K562 (cell line): ENCODE measurements around the gene JDP2. TPM values are rescaled to one million over a fixed set of nuclear protein-coding genes. Genes with fewer than 3 reads are reported as not detected.

Source experiments
- ATAC-seq: fragments of 200-7000 bp; cut with Tn5 transposase; 3 replicates; pipeline ENCODE4 v1.9.1; 2020; ENCODE audit warnings: moderate library complexity
- BruUV-seq: library from RNA; stranded (reverse); fragments of 400-500 nt; replicated peaks from 2 replicates; lab custom pipeline; 2021; lab: Mats Ljungman, UMichigan
- CTCF ChIA-PET: fragments of 300-600 bp; formaldehyde crosslinking; extraction: SDS; loops from one replicate; lab custom pipeline; 2021; ENCODE audit warnings: low intra/inter-chr PET ratio; lab: Yijun Ruan, JAX
- POLR2A ChIA-PET: fragments of 300-600, 350-650 bp; sonication (Branson Sonifier 250); formaldehyde crosslinking; extraction: SDS; loops from one replicate; lab custom pipeline; 2021; ENCODE audit warnings: antibody characterized with exemption, inconsistent platforms; lab: Yijun Ruan, JAX
- DNase-seq, 4 experiments: peaks; one replicate each; pipeline versions ENCODE4 v3.0.0 to v3.0.0-alpha.2; 2011 to 2018; ENCODE audit warnings: low spot score in 3 of 4, mixed read lengths in 3 of 4; ENCODE audit errors: extremely low read depth in 1 of 4
- FAIRE-seq: peaks from 2 replicates; lab custom pipeline; 2011; peaks lifted over from hg19 to GRCh38; lab: Jason Lieb, UNC
- H2AFZ ChIP-seq: 2 replicates; pipeline ENCODE4 v1.6.0; 2011; ENCODE audit warnings: low read depth, low read length, control low read depth, inconsistent platforms
- H3K27ac ChIP-seq: fragments of 200-600 bp; 3 replicates; pipeline ENCODE4 v1.8.0; 2011; ENCODE audit warnings: low read depth, mild to moderate bottlenecking, control low read depth, inconsistent platforms, low read length, moderate library complexity, mixed read lengths; ENCODE audit errors: extremely low read depth
- H3K27me3 ChIP-seq, 2 experiments: fragments of 300-600 bp in 1 of 2; 2 replicates in 1 of 2; 3 replicates in 1 of 2; pipeline versions ENCODE4 v1.6.0 to v1.8.0; 2011; ENCODE audit warnings: inconsistent platforms in 2 of 2, low read length in 2 of 2, mild to moderate bottlenecking in 1 of 2, mixed read lengths in 1 of 2, moderate library complexity in 1 of 2; ENCODE audit not compliant: control insufficient read depth in 2 of 2, insufficient read depth in 2 of 2
- H3K36me3 ChIP-seq: fragments of 300-600 bp; 3 replicates; pipeline ENCODE4 v1.8.0; 2011; ENCODE audit warnings: mild to moderate bottlenecking, low read length, inconsistent platforms; ENCODE audit not compliant: control insufficient read depth, insufficient read depth
- H3K4me1 ChIP-seq, 2 experiments: fragments of 200-600 bp in 1 of 2; replicated peaks in 1 of 2; 2 replicates in 1 of 2; 3 replicates in 1 of 2; pipeline versions ENCODE4 v1.5.1 to v1.8.0; 2011; ENCODE audit warnings: inconsistent platforms in 2 of 2, low read length in 2 of 2, mild to moderate bottlenecking in 1 of 2, mixed read lengths in 1 of 2, moderate library complexity in 1 of 2; ENCODE audit not compliant: control insufficient read depth in 2 of 2, insufficient read depth in 2 of 2
- H3K4me2 ChIP-seq: 2 replicates; pipeline ENCODE4 v1.6.1; 2011; ENCODE audit warnings: low read length, control low read depth, inconsistent platforms, mixed read lengths; ENCODE audit not compliant: insufficient read depth
- H3K4me3 ChIP-seq: fragments of 200-600 bp; sonication (generic), shearing (Covaris generic); 2 replicates; pipeline ENCODE4 v1.5.1; 2016; ENCODE audit warnings: control low read depth, inconsistent platforms
- H3K79me2 ChIP-seq: fragments of 200-600 bp; 3 replicates; pipeline ENCODE4 v1.8.0; 2011; ENCODE audit warnings: low read length, inconsistent platforms; ENCODE audit not compliant: control insufficient read depth, insufficient read depth
- H3K9ac ChIP-seq, 2 experiments: 2 replicates each; pipeline versions ENCODE4 v1.6.0 to v1.6.1; 2011; ENCODE audit warnings: low read depth in 2 of 2, low read length in 2 of 2, control low read depth in 1 of 2, inconsistent platforms in 1 of 2, mild to moderate bottlenecking in 1 of 2, mixed read lengths in 1 of 2; ENCODE audit not compliant: insufficient read depth in 1 of 2
- H3K9me1 ChIP-seq: one replicate; pipeline ENCODE4 v1.6.0; 2011; ENCODE audit warnings: inconsistent platforms, mild to moderate bottlenecking, low read length, moderate library complexity; ENCODE audit not compliant: control insufficient read depth, insufficient read depth
- H3K9me3 ChIP-seq: replicated peaks from 2 replicates; pipeline ENCODE4 v1.5.1; 2011; ENCODE audit warnings: low read depth, low read length, inconsistent platforms; ENCODE audit not compliant: control insufficient read depth, insufficient read depth
- H4K20me1 ChIP-seq: replicated peaks from 2 replicates; pipeline ENCODE4 v1.6.1; 2011; ENCODE audit warnings: low read length, inconsistent platforms, mixed read lengths; ENCODE audit not compliant: control insufficient read depth, insufficient read depth
- CREB5 ChIP-seq: fragments of 250-450 bp; sonication (Bioruptor Pico); IDR thresholded peaks from 2 replicates; pipeline ENCODE4 v1.5.0; 2020; ENCODE audit warnings: mild to moderate bottlenecking
- JUND ChIP-seq, 2 experiments: IDR thresholded peaks; 2 replicates in 1 of 2; 3 replicates in 1 of 2; pipeline ENCODE4 v1.6.1; 2011; ENCODE audit warnings: borderline replicate concordance in 2 of 2, low read depth in 2 of 2, low read length in 2 of 2, improper control_type of control experiment in 1 of 2, missing biosample characterization in 1 of 2, missing genetic modification characterization in 1 of 2, missing genetic modification reagents in 1 of 2
- KAT2B ChIP-seq: IDR thresholded peaks from one replicate; pipeline ENCODE4 v1.6.1; 2012; ENCODE audit warnings: low read depth, mild to moderate bottlenecking, control low read depth, inconsistent platforms, low read length, moderate library complexity
- PTRF ChIP-seq: fragments of 450-650 bp; IDR thresholded peaks from 2 replicates; pipeline ENCODE4 v1.6.1; 2016; ENCODE audit warnings: mild to moderate bottlenecking, missing genetic modification characterization, missing compliant biosample characterization
- SP1 ChIP-seq: sonication (generic); formaldehyde crosslinking; IDR thresholded peaks from 2 replicates; pipeline ENCODE4 v1.8.1; 2022; ENCODE audit warnings: mild to moderate bottlenecking, missing genetic modification reagents
- ZNF134 ChIP-seq: fragments of 250-450 bp; sonication (Bioruptor Pico); conservative IDR thresholded peaks from 2 replicates; pipeline ENCODE4 v1.4.0; 2020
- WGBS: fragments of 100-300 bp; shearing (Covaris generic); methylation state at CpG from one replicate; pipeline ENCODE4 v1.1.6; 2016; ENCODE audit warnings: low coverage, mixed read lengths; ENCODE audit not compliant: insufficient coverage; ENCODE audit errors: missing lambda C conversion rate; 5-methylcytosine and 5-hydroxymethylcytosine counted together
- in situ Hi-C: fragments of 300-500 bp; cut with MboI; formaldehyde crosslinking; loops from 4 replicates; pipeline ENCODE4 v1.15.0; 2018; ENCODE audit warnings: inconsistent platforms, mixed read lengths
- intact Hi-C: fragments of 100-400 bp; cut with micrococcal nuclease; formaldehyde crosslinking; loops from 2 replicates; pipeline ENCODE4 v1.14.2; 2022
- polyA plus RNA-seq, 8 experiments: library from polyadenylated mRNA; depleted of rRNA in 4 of 8; stranded (reverse) in 5 of 8; unstranded in 3 of 8; fragments of >200 nt; fragmentation: Nextera tagmentation in 2 of 8; fragmentation: Illumina TruSeq in 1 of 8; extraction: Ambion mirVana in 2 of 8; extraction: Trizol in 1 of 8; gene quantifications; 2 replicates each; pipeline versions ENCODE4 v1.2.1 to v1.2.3, GENCODE V29; 2011 to 2014; ENCODE audit warnings: inconsistent platforms in 1 of 8, missing spikeins in 1 of 8
- total RNA-seq, 7 experiments: library from RNA; depleted of rRNA in 6 of 7; stranded (reverse); fragments of >200 nt in 6 of 7; fragmentation: Illumina TruSeq in 2 of 7; extraction: Trizol in 2 of 7; gene quantifications; 2 replicates each; pipeline versions ENCODE4 v1.2.1 to v1.2.3, GENCODE V29; 2011 to 2021; ENCODE audit warnings: low replicate concordance in 1 of 7

JDP2 gene
- total and polyA plus RNA-seq, 9 of the 15 experiments (the other 6 are each of a cell fraction or from before 2014, with no cell fraction given): 0.27 to 13.8 (median 3.1) TPM

GRCh38 chr14:75492832-75493591 lies 65.2 kb downstream of the JDP2 start:
- Histone ChIP-seq H3K79me2 (no peaks in the 10 kb centered on the region), H3K4me1 (peaks cover 0 to 7% of the 10 kb centered on the region in 2 experiments; a peak in 3 of 5 replicates), H4K20me1 (no peaks in the 10 kb centered on the region), H3K9ac (no peak overlapping the region), H3K9me3 (no peaks in the 10 kb centered on the region), H3K4me3 (no peak overlapping the region), H3K27me3 (no peaks in the 10 kb centered on the region), H3K36me3 (no peaks in the 10 kb centered on the region), H2AFZ (no peak overlapping the region), H3K9me1 (no peaks in the 10 kb centered on the region), H3K27ac (no peak overlapping the region), H3K4me2 (no peak overlapping the region)
- intact Hi-C loops: no loop called here
- ATAC-seq: no peak
- ChIA-PET POLR2A (no interaction called here), CTCF (no interaction called here)
- in situ Hi-C loops: loop anchor here (5.0 kb wide), 1 partner anchor 176 kb away; no protein-coding TSS in a partner anchor
- TF ChIP-seq PTRF (tag): no peak
- TF ChIP-seq JUND (IDR thresholded peaks at IDR 0.05; ENCODE audit: borderline replicate concordance, low read depth, low read length): no peak
- no peak for TF ChIP-seq JUND (tag; IDR thresholded peaks at IDR 0.05; ENCODE audit: borderline replicate concordance, low read depth, low read length)
- no peak for TF ChIP-seq KAT2B
- TF ChIP-seq SP1 (CRISPR knock-in tag): no peak
- no peak for TF ChIP-seq ZNF134 (CRISPR knock-in tag)
- TF ChIP-seq CREB5 (CRISPR knock-in tag): no peak
- WGBS: 24% methylated on average over 7 of the region's 9 CpGs
- no peak for DNase-seq
- no TSS peak for BruUV-seq
- FAIRE-seq: no peak
